K562 (cell line): ENCODE results near the gene DHDH. TPM values are rescaled to one million over a fixed set of nuclear protein-coding genes. Genes with fewer than 3 reads are reported as not detected.
A peak's percentile ranks its signal among the peaks of the same experiment; 100 is the strongest.

Experiments used
- CEBPG ChIP-seq, 3 experiments: fragments of 200-800 bp in 1 of 3; sonication (Bioruptor generic) in 1 of 3; sonication (generic) in 1 of 3; formaldehyde crosslinking in 1 of 3; IDR thresholded peaks in 2 of 3; conservative IDR thresholded peaks in 1 of 3; 2 replicates each; pipeline versions ENCODE4 v1.6.1 to v1.8.0; 2016 to 2022; ENCODE audit warnings: missing compliant biosample characterization in 2 of 3, missing genetic modification characterization in 2 of 3, mild to moderate bottlenecking in 1 of 3, missing genetic modification reagents in 1 of 3
- EHMT2 ChIP-seq: fragments of 450-650 bp; IDR thresholded peaks from 2 replicates; pipeline ENCODE4 v1.6.1; 2018; ENCODE audit warnings: antibody characterized with exemption
- JUND ChIP-seq, 2 experiments: IDR thresholded peaks; 2 replicates in 1 of 2; 3 replicates in 1 of 2; pipeline ENCODE4 v1.6.1; 2011; ENCODE audit warnings: borderline replicate concordance in 2 of 2, low read depth in 2 of 2, low read length in 2 of 2, improper control_type of control experiment in 1 of 2, missing biosample characterization in 1 of 2, missing genetic modification characterization in 1 of 2, missing genetic modification reagents in 1 of 2
- MBD1 ChIP-seq: fragments of 250-450 bp; sonication (Bioruptor Pico); IDR thresholded peaks from 2 replicates; pipeline ENCODE4 v1.8.0; 2022; ENCODE audit warnings: inconsistent platforms
- NBN ChIP-seq: fragments of 450-650 bp; IDR thresholded peaks from 2 replicates; pipeline ENCODE4 v1.6.1; 2016; ENCODE audit warnings: low read depth, mild to moderate bottlenecking
- NFATC3 ChIP-seq: fragments of 450-650 bp; IDR thresholded peaks from 2 replicates; pipeline ENCODE4 v1.6.1; 2017; ENCODE audit warnings: mild to moderate bottlenecking
- NFIC ChIP-seq: fragments of 450-650 bp; IDR thresholded peaks from 2 replicates; pipeline ENCODE4 v1.6.1; 2017; ENCODE audit warnings: mild to moderate bottlenecking, inconsistent platforms
- NR1H2 ChIP-seq: sonication (generic); formaldehyde crosslinking; IDR thresholded peaks from 2 replicates; pipeline ENCODE4 v1.4.0; 2020; ENCODE audit warnings: mild to moderate bottlenecking, missing genetic modification reagents
- NUFIP1 ChIP-seq: fragments of 450-650 bp; IDR thresholded peaks from 2 replicates; pipeline ENCODE4 v1.6.1; 2018; ENCODE audit not compliant: partially characterized antibody
- POLR3A ChIP-seq: IDR thresholded peaks from 2 replicates; pipeline ENCODE4 v1.6.1; 2011; ENCODE audit warnings: borderline replicate concordance, mild to moderate bottlenecking, moderate library complexity; ENCODE audit not compliant: insufficient read length, insufficient read depth; ENCODE audit errors: extremely low read depth
- SP1 ChIP-seq: sonication (generic); formaldehyde crosslinking; IDR thresholded peaks from 2 replicates; pipeline ENCODE4 v1.8.1; 2022; ENCODE audit warnings: mild to moderate bottlenecking, missing genetic modification reagents
- SRSF1 ChIP-seq: fragments of 200-400 bp; formaldehyde crosslinking; IDR thresholded peaks from 2 replicates; pipeline ENCODE4 v1.6.1; 2017; ENCODE audit warnings: mild to moderate bottlenecking, low read depth, low read length, moderate library complexity
- USF2 ChIP-seq: sonication (generic); formaldehyde crosslinking; IDR thresholded peaks from 2 replicates; pipeline ENCODE4 v1.5.0; 2020; ENCODE audit warnings: missing genetic modification reagents
- ZNF274 ChIP-seq: IDR thresholded peaks from 2 replicates; pipeline ENCODE4 v1.6.1; 2011; ENCODE audit warnings: low read depth, mild to moderate bottlenecking, low read length, moderate library complexity, borderline replicate concordance
- ZNF384 ChIP-seq: IDR thresholded peaks from 2 replicates; pipeline ENCODE4 v1.6.1; 2012; ENCODE audit warnings: low read depth, low read length, improper control_type of control experiment
- ZNF586 ChIP-seq: fragments of 450-650 bp; formaldehyde crosslinking; conservative IDR thresholded peaks from 2 replicates; pipeline ENCODE4 v1.4.0; 2020; ENCODE audit warnings: mild to moderate bottlenecking, moderate library complexity
- ZNF668 ChIP-seq: fragments of 250-450 bp; sonication (Bioruptor Pico); IDR thresholded peaks from 2 replicates; pipeline ENCODE4 v1.8.0; 2022; ENCODE audit warnings: mild to moderate bottlenecking, inconsistent platforms
- ZNF764 ChIP-seq: fragments of 250-450 bp; sonication (Bioruptor Pico); IDR thresholded peaks from 2 replicates; pipeline ENCODE4 v1.4.0; 2020; ENCODE audit warnings: low read depth, mild to moderate bottlenecking, moderate library complexity
- polyA plus RNA-seq, 8 experiments: library from polyadenylated mRNA; depleted of rRNA in 4 of 8; stranded (reverse) in 5 of 8; unstranded in 3 of 8; fragments of >200 nt; fragmentation: Nextera tagmentation in 2 of 8; fragmentation: Illumina TruSeq in 1 of 8; extraction: Ambion mirVana in 2 of 8; extraction: Trizol in 1 of 8; gene quantifications; 2 replicates each; pipeline versions ENCODE4 v1.2.1 to v1.2.3, GENCODE V29; 2011 to 2014; ENCODE audit warnings: inconsistent platforms in 1 of 8, missing spikeins in 1 of 8
- total RNA-seq, 7 experiments: library from RNA; depleted of rRNA in 6 of 7; stranded (reverse); fragments of >200 nt in 6 of 7; fragmentation: Illumina TruSeq in 2 of 7; extraction: Trizol in 2 of 7; gene quantifications; 2 replicates each; pipeline versions ENCODE4 v1.2.1 to v1.2.3, GENCODE V29; 2011 to 2021; ENCODE audit warnings: low replicate concordance in 1 of 7
- TF ChIP-seq, protein P1 (sequence below): fragments of 450-650 bp; IDR thresholded peaks from 2 replicates; pipeline ENCODE4 v1.6.1; 2017; ENCODE audit warnings: antibody characterized with exemption
- TF ChIP-seq, protein P2 (sequence below): fragments of 250-450 bp; sonication (Bioruptor Pico); IDR thresholded peaks from 2 replicates; pipeline ENCODE4 v1.8.0; 2021; ENCODE audit warnings: mild to moderate bottlenecking, moderate library complexity

DHDH gene
- total and polyA plus RNA-seq, 9 of the 15 experiments (the other 6 are each of a cell fraction or from before 2014, with no cell fraction given) = 0.37 to 1.9 (median 0.87) TPM

DNA sequence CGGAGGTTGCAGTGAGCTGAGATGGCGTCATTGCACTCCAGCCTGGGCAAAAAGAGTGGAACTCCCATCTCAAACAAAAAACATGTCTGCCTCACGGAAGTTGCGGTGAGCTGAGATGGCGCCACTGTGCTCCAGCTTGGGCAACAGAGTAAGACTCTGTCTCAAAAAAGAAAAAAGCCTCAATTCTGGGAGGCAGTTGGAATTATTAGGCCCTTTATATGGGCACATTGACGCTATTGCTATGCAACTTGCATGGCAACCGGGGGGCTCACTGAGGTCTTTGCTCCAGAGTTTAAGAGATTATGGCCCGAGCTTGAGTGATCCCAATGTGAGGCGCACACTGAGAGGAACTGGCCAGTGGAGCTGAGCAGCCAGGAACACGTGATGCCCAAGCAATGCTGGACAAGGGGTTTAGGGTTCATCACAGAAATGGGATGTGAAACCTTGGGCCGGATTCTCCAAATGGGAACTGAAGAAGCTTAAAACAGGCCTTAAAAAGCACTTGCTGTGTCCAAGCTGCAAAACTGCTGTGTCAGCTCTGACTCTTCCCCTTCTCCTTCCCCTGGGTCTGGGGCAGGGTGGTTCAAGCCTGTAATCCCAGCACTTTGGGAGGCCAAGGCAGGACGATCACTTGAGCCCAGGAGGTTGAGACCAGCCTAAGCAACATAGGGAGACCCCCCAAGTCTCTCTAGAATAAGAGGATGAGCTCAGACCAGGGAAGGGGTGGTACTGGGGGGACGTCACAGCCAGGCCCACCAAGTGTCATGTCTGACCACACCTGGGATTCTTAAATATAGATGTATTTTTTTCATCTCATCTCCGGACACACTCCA, 34.1 kb downstream of the DHDH start (continued):
- TF ChIP-seq NBN (peak; percentile 24; the same call in 1 of the 2 replicates), NUFIP1 (no peak), USF2 (CRISPR knock-in tag) (peak; percentile 81), ZNF274 (no peak), SRSF1 (no peak), NFIC (0 out of 2 replicates have a peak, but pooled peaks have one; percentile 4), ZNF384 (no peak), EHMT2 (0 out of 2 replicates have a peak, but pooled peaks have one; percentile 15), NR1H2 (CRISPR knock-in tag) (no peak; the same call in 1 of the 2 replicates), ZNF668 (CRISPR knock-in tag) (no peak), CEBPG (CRISPR knock-in tag; IDR thresholded peaks at IDR 0.05) (no peak), CEBPG (tag; conservative IDR thresholded peaks at IDR 0.05 in 1 of 2, IDR thresholded peaks at IDR 0.05 in 1 of 2) (peak; percentile 59 to 65; a peak in 3 of 4 replicates), SP1 (CRISPR knock-in tag) (peak; percentile 44), POLR3A (no peak), MBD1 (CRISPR knock-in tag) (no peak), NFATC3 (peak; percentile 51; the same call in 1 of the 2 replicates), ZNF586 (CRISPR knock-in tag) (0 out of 2 replicates have a peak, but pooled peaks have one; percentile 24), ZNF764 (CRISPR knock-in tag) (no peak), JUND (IDR thresholded peaks at IDR 0.05; ENCODE audit: borderline replicate concordance, low read depth, low read length) (peak; percentile 15; the same call in 1 of the 2 replicates), JUND (tag; IDR thresholded peaks at IDR 0.05; ENCODE audit: borderline replicate concordance, low read depth, low read length) (no peak)
- TF ChIP-seq, protein P1, sequence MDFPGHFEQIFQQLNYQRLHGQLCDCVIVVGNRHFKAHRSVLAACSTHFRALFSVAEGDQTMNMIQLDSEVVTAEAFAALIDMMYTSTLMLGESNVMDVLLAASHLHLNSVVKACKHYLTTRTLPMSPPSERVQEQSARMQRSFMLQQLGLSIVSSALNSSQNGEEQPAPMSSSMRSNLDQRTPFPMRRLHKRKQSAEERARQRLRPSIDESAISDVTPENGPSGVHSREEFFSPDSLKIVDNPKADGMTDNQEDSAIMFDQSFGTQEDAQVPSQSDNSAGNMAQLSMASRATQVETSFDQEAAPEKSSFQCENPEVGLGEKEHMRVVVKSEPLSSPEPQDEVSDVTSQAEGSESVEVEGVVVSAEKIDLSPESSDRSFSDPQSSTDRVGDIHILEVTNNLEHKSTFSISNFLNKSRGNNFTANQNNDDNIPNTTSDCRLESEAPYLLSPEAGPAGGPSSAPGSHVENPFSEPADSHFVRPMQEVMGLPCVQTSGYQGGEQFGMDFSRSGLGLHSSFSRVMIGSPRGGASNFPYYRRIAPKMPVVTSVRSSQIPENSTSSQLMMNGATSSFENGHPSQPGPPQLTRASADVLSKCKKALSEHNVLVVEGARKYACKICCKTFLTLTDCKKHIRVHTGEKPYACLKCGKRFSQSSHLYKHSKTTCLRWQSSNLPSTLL = no peak
- TF ChIP-seq, protein P2, sequence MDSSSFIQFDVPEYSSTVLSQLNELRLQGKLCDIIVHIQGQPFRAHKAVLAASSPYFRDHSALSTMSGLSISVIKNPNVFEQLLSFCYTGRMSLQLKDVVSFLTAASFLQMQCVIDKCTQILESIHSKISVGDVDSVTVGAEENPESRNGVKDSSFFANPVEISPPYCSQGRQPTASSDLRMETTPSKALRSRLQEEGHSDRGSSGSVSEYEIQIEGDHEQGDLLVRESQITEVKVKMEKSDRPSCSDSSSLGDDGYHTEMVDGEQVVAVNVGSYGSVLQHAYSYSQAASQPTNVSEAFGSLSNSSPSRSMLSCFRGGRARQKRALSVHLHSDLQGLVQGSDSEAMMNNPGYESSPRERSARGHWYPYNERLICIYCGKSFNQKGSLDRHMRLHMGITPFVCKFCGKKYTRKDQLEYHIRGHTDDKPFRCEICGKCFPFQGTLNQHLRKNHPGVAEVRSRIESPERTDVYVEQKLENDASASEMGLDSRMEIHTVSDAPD (CRISPR knock-in tag) = no peak
